A549 (cell line): Measurements from ENCODE around the gene MRPS24. TPM values are rescaled to one million over a fixed set of nuclear protein-coding genes. Genes with fewer than 3 reads are reported as not detected.

ENCODE experiments used
- ATAC-seq, 2 experiments: fragments of 200-7000 bp in 1 of 2; fragments of >200 bp in 1 of 2; cut with Nextera tagmentation in 1 of 2; cut with Tn5 transposase in 1 of 2; 3 replicates each; pipeline versions ENCODE4 v1.8.0 to v1.9.1; 2018 to 2020; ENCODE audit warnings: mild to moderate bottlenecking in 1 of 2, moderate library complexity in 1 of 2
- CTCF ChIA-PET: fragments of 300-600 bp; sonication (Branson Sonifier 250); formaldehyde crosslinking; extraction: SDS; loops from one replicate; lab custom pipeline; 2021; ENCODE audit warnings: antibody characterized with exemption, inconsistent platforms; lab: Yijun Ruan, JAX
- POLR2A ChIA-PET: fragments of 350-600 bp; formaldehyde crosslinking; extraction: SDS; loops from one replicate; lab custom pipeline; 2021; ENCODE audit warnings: antibody characterized with exemption, inconsistent platforms; lab: Yijun Ruan, JAX
- DNase-seq, 2 experiments: peaks; one replicate each; pipeline versions ENCODE4 v3.0.0 to v3.0.0-alpha.2; 2011 to 2016; ENCODE audit warnings: low read depth in 1 of 2, low spot score in 1 of 2
- FAIRE-seq: peaks from 2 replicates; lab custom pipeline; 2011; peaks lifted over from hg19 to GRCh38; lab: Jason Lieb, UNC
- H3K27ac ChIP-seq, 2 experiments: fragments of >200 bp; sonication (Bioruptor Twin); formaldehyde crosslinking; 3 replicates each; pipeline ENCODE4 v1.5.1; 2016 to 2017
- H3K4me1 ChIP-seq: fragments of >200 bp; sonication (Bioruptor Twin); formaldehyde crosslinking; 3 replicates; pipeline ENCODE4 v1.6.1; 2016
- H3K4me2 ChIP-seq: fragments of >200 bp; sonication (Bioruptor Twin); formaldehyde crosslinking; 3 replicates; pipeline ENCODE4 v1.6.1; 2016
- H3K4me3 ChIP-seq: fragments of >200 bp; sonication (Bioruptor Twin); formaldehyde crosslinking; 3 replicates; pipeline ENCODE4 v1.5.1; 2016
- H3K9me3 ChIP-seq: fragments of >200 bp; sonication (Bioruptor Twin); formaldehyde crosslinking; 3 replicates; pipeline ENCODE4 v1.6.1; 2016
- CEBPB ChIP-seq, 2 experiments: fragments of >200 bp in 1 of 2; sonication (Bioruptor Twin) in 1 of 2; formaldehyde crosslinking in 1 of 2; IDR thresholded peaks; 2 replicates each; pipeline ENCODE4 v1.6.1; 2012 to 2016
- EHMT2 ChIP-seq: fragments of 200-600 bp; sonication (generic); IDR thresholded peaks from 2 replicates; pipeline ENCODE4 v1.6.1; 2016; ENCODE audit warnings: antibody characterized with exemption, low read depth, mild to moderate bottlenecking, moderate library complexity
- FOSB ChIP-seq: fragments of 250-450 bp; sonication (Bioruptor Pico); IDR thresholded peaks from 2 replicates; pipeline ENCODE4 v1.5.0; 2020; ENCODE audit warnings: mild to moderate bottlenecking, moderate library complexity
- FOSL2 ChIP-seq, 2 experiments: fragments of 450-650 bp in 1 of 2; fragments of >200 bp in 1 of 2; sonication (Bioruptor Twin) in 1 of 2; formaldehyde crosslinking; IDR thresholded peaks; 2 replicates each; pipeline versions ENCODE4 v1.5.0 to v1.6.1; 2016 to 2020; ENCODE audit warnings: mild to moderate bottlenecking in 1 of 2, moderate library complexity in 1 of 2
- HEYL ChIP-seq: fragments of 250-450 bp; sonication (Bioruptor Pico); IDR thresholded peaks from 2 replicates; pipeline ENCODE4 v1.8.0; 2021; ENCODE audit warnings: mild to moderate bottlenecking, moderate library complexity
- HOXB13 ChIP-seq: fragments of 250-450 bp; sonication (Bioruptor Pico); IDR thresholded peaks from 2 replicates; pipeline ENCODE4 v1.5.0; 2020; ENCODE audit warnings: low read depth, mild to moderate bottlenecking, moderate library complexity
- HOXB5 ChIP-seq: fragments of 250-450 bp; sonication (Bioruptor Pico); IDR thresholded peaks from 2 replicates; pipeline ENCODE4 v1.5.0; 2020; ENCODE audit warnings: mild to moderate bottlenecking, moderate library complexity
- JUN ChIP-seq, 2 experiments: fragments of >200 bp; sonication (Bioruptor Twin); formaldehyde crosslinking; IDR thresholded peaks; 2 replicates in 1 of 2; 3 replicates in 1 of 2; pipeline ENCODE4 v1.6.1; 2016 to 2017
- KDM5A ChIP-seq: fragments of 200-600 bp; sonication (generic); IDR thresholded peaks from 2 replicates; pipeline ENCODE4 v1.6.1; 2016; ENCODE audit warnings: antibody characterized with exemption, mild to moderate bottlenecking
- MAFK ChIP-seq: fragments of 450-650 bp; IDR thresholded peaks from 2 replicates; pipeline ENCODE4 v1.6.1; 2014; ENCODE audit not compliant: partially characterized antibody
- MYC ChIP-seq: IDR thresholded peaks from 2 replicates; pipeline ENCODE4 v1.6.1; 2012; ENCODE audit warnings: mild to moderate bottlenecking, inconsistent platforms, low read length, improper control_type of control experiment, borderline replicate concordance
- NPAS2 ChIP-seq: fragments of 250-450 bp; sonication (Bioruptor Pico); IDR thresholded peaks from 2 replicates; pipeline ENCODE4 v1.8.0; 2022; ENCODE audit warnings: mild to moderate bottlenecking, moderate library complexity, borderline replicate concordance
- PHF8 ChIP-seq: fragments of 200-600 bp; sonication (generic); IDR thresholded peaks from 2 replicates; pipeline ENCODE4 v1.6.1; 2016; ENCODE audit warnings: low read depth, mild to moderate bottlenecking, antibody characterized with exemption, moderate library complexity, borderline replicate concordance
- POLR2A ChIP-seq: IDR thresholded peaks from 2 replicates; pipeline ENCODE4 v1.6.1; 2012; ENCODE audit warnings: mild to moderate bottlenecking, low read length
- POLR2AphosphoS2 ChIP-seq: conservative IDR thresholded peaks from 2 replicates; pipeline ENCODE4 v1.6.1; 2012; ENCODE audit warnings: low read length, improper control_type of control experiment, inconsistent platforms
- RARB ChIP-seq: fragments of 250-450 bp; sonication (Bioruptor Pico); IDR thresholded peaks from 2 replicates; pipeline ENCODE4 v1.8.0; 2021; ENCODE audit warnings: mild to moderate bottlenecking, moderate library complexity
- RFX5 ChIP-seq: fragments of 450-650 bp; IDR thresholded peaks from 2 replicates; pipeline ENCODE4 v1.7.1; 2014; ENCODE audit warnings: antibody characterized with exemption, mild to moderate bottlenecking, moderate library complexity
- TP53 ChIP-seq: fragments of 250-450 bp; sonication (Bioruptor Pico); IDR thresholded peaks from 2 replicates; pipeline ENCODE4 v1.5.0; 2021; ENCODE audit warnings: mild to moderate bottlenecking, moderate library complexity
- WGBS: methylation state at CpG from one replicate; pipeline ENCODE4 v1.1.6; 2017; ENCODE audit errors: missing lambda C conversion rate; 5-methylcytosine and 5-hydroxymethylcytosine counted together
- polyA plus RNA-seq, 4 experiments: library from polyadenylated mRNA; depleted of rRNA in 3 of 4; stranded (reverse); fragments of >200 nt; fragmentation: RNase III in 1 of 4; extraction: RNeasy Plus Mini Kit Qiagen cat#74134 plus additional on column Dnase treatment in 1 of 4; gene quantifications; 2 replicates in 3 of 4; 3 replicates in 1 of 4; pipeline ENCODE4 v1.2.3, GENCODE V29; 2011 to 2017
- TF ChIP-seq, protein P1 (sequence below): fragments of >200 bp; sonication (Bioruptor Twin); formaldehyde crosslinking; IDR thresholded peaks from 3 replicates; pipeline ENCODE4 v1.6.1; 2016
- TF ChIP-seq, protein P2 (sequence below): IDR thresholded peaks from 2 replicates; pipeline ENCODE4 v1.6.1; 2012

Gene MRPS24
- polyA plus RNA-seq, 2 of the 4 experiments (the other 2 are of a cell fraction): 170 to 226 TPM

DNA sequence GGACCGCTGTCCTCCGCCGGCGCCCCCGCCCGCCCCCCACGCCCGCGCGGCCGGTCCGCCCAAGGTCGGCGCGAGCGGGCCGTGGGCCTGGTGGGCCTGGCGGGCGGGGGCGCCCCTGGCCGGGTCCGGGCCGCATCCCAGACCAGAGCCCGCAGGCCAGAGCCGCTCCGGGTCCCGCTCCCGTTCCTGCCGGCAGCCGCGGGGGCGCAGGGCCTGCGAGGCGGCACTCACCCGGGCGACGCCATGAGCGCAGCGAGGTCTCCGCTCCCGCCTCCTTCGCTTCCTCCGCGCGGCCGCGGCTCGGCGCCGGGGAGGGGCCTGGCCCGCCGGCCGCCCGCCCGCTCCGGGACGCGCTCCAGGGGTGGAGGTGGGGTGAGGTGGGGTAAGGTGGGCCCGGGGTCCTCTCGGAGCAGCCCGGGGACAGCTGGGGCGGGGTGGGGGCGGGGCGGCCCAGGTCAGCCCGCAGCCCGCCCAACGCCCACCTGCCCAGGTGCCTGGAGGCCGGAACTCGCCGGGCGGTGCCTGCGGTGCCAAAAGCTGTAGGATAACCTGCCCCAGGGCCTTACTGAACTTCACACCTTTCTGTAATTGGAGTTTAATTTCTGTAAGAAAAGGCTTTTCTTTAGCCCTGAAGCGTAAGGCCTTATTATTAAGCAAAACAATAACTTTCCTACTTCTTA, 37.2 kb upstream of the MRPS24 start, which contains the start of gene URGCP:
Gene URGCP, minus strand, starts transcription at position 266 of the 680 bp plus-strand sequence. Its CDS starts 21 bp downstream, at position 245.
- CTCF ChIA-PET: interaction anchor here (0.9 kb wide), 1 partner anchor 68 kb away, joined by 3 read pairs; no protein-coding TSS in a partner anchor

DNA sequence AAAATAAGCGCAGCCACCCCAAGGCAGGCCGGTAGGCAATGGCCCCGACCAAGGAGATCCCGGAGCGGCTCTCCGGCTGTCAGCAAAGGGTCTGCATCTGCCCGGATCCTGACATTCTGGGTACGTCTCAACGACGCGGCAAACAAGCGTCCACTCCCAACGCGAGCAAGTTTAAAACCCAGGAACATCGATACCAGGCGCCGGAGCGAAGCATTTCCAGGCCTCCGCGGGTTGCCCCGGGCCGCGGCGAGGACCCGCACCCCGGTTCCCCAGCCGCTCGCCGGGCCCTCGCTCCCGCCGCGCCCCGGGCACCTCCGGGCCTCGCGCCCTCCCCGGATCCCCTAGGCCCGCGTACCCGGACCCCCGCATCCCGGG, 36.6 kb upstream of the MRPS24 start:
- H3K4me2 ChIP-seq: peak overlapping the region; percentile 98
- WGBS: 1% methylated on average over 17 of the region's 43 CpGs
- FAIRE-seq (no peak), DNase-seq (peak; percentile 35 to 48), ATAC-seq (peak; percentile 45 to 69)
- peak overlapping the region; percentile 86 for H3K4me3 ChIP-seq
- no peaks in the 10 kb centered on the region for H3K9me3 ChIP-seq
- POLR2A ChIA-PET: no interaction called here
- CTCF ChIA-PET: no interaction called here
- no peak for TF ChIP-seq POLR2AphosphoS2
- 0 out of 5 replicates have a peak, but pooled peaks of 1 of the 2 experiments have one; percentile 14 for TF ChIP-seq JUN (IDR thresholded peaks at IDR 0.05)
- 0 out of 2 replicates have a peak, but pooled peaks have one; percentile 31 for TF ChIP-seq PHF8
- peak overlapping the region; percentile 92 to 99 for H3K27ac ChIP-seq
- peaks cover 23% of the 10 kb centered on the region for H3K4me1 ChIP-seq

More for the DNA sequence above, 37.2 kb upstream of the MRPS24 start, which contains the start of gene URGCP:
- peak; percentile 80 to 84 for ATAC-seq
- no peaks in the 10 kb centered on the region for H3K9me3 ChIP-seq
- WGBS: 4% methylated on average over 15 of the region's 73 CpGs
- H3K27ac ChIP-seq: peak within 1 kb of the TSS; percentile 92 to 99
- peak; percentile 20 to 62 for DNase-seq
- no peak for FAIRE-seq
- peak within 1 kb of the TSS; percentile 86 for H3K4me3 ChIP-seq
- peaks cover 23% of the 10 kb centered on the region for H3K4me1 ChIP-seq
- POLR2A ChIA-PET: interaction anchor here (1.1 kb wide), 1 partner anchor 37 kb away, joined by 3 read pairs; the partner anchor contains the start of gene MRPS24
- peak within 1 kb of the TSS; percentile 98 for H3K4me2 ChIP-seq
- TF ChIP-seq PHF8 (peak; percentile 44; the same call in 1 of the 2 replicates), RARB (no peak), TP53 (CRISPR knock-in tag) (no peak), RFX5 (no peak), JUN (IDR thresholded peaks at IDR 0.05) (peak; percentile 21 to 46; a peak in 1 of 5 replicates), HOXB5 (CRISPR knock-in tag) (no peak), NPAS2 (CRISPR knock-in tag) (no peak), MAFK (no peak), HEYL (CRISPR knock-in tag) (no peak), CEBPB (IDR thresholded peaks at IDR 0.05) (no peak), POLR2A (peak; percentile 71), FOSB (CRISPR knock-in tag) (no peak)
- TF ChIP-seq, protein P1, sequence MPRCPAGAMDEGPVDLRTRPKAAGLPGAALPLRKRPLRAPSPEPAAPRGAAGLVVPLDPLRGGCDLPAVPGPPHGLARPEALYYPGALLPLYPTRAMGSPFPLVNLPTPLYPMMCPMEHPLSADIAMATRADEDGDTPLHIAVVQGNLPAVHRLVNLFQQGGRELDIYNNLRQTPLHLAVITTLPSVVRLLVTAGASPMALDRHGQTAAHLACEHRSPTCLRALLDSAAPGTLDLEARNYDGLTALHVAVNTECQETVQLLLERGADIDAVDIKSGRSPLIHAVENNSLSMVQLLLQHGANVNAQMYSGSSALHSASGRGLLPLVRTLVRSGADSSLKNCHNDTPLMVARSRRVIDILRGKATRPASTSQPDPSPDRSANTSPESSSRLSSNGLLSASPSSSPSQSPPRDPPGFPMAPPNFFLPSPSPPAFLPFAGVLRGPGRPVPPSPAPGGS: 0 out of 3 replicates have a peak, but pooled peaks have one; percentile 42

DNA sequence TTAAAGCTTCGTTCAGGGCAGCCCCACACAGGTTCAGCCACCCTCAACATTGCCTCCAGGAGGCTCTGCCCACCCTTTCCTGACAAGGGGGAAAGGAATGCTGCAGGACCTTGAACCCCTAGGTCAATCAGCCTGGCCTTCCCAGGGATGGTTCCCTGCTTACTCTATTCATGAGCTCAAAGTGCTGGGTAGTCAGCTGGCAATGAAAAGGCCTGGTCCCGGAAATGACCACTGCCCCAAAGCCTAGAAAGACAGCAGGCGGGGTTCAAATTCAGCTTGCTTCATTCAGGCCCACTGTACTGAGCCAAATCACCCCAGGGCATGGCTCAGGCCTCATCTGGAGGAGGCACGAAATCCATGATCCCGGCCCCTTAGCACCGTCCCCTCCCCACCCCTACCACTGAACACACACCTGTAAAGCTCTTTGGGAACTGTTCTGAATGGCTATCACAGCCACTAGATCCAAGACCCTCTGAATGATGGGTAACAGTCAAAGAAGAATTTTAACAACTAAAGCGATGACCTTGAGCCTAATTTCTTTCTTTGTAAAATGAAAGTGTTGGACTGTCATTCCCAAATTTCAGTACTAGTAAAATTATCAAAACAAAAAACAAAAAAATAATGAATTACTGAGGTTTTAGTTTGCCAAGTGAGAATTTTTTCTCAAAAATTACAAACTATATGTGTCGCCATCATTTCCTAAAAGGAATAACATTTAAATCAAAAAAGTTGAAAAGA, 36.1 kb upstream of the MRPS24 start:
- Histone ChIP-seq H3K4me2 (peak overlapping the region; percentile 98), H3K4me1 (peaks cover 23% of the 10 kb centered on the region), H3K27ac (peak overlapping the region; percentile 92 to 99), H3K9me3 (no peaks in the 10 kb centered on the region), H3K4me3 (peak overlapping the region; percentile 86)
- TF ChIP-seq FOSL2 (IDR thresholded peaks at IDR 0.05): no peak
- no peak for TF ChIP-seq FOSL2 (CRISPR knock-in tag; IDR thresholded peaks at IDR 0.05)
- no peak for TF ChIP-seq EHMT2
- no peak for TF ChIP-seq HOXB13 (CRISPR knock-in tag)
- TF ChIP-seq KDM5A: no peak
- no peak for TF ChIP-seq MYC
- TF ChIP-seq, protein P2, sequence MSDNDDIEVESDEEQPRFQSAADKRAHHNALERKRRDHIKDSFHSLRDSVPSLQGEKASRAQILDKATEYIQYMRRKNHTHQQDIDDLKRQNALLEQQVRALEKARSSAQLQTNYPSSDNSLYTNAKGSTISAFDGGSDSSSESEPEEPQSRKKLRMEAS: 0 out of 2 replicates have a peak, but pooled peaks have one; percentile 11
- POLR2A ChIA-PET: interaction anchor here (1.0 kb wide), 1 partner anchor 21 kb away, joined by 8 read pairs; the partner anchor contains the start of gene UBE2D4
- peak; percentile 26 to 76 for ATAC-seq
- FAIRE-seq: no peak
- 36% methylated on average over 8 of the region's 8 CpGs for WGBS
- peak; percentile 52 to 63 for DNase-seq
- CTCF ChIA-PET: interaction anchor here (0.8 to 1.1 kb wide), 4 partner anchors 10 to 49 kb away, joined by 3 to 4 read pairs (median 3); no protein-coding TSS in a partner anchor
